Measurements from ENCODE around the gene TYROBP. TPM values are rescaled to one million over a fixed set of nuclear protein-coding genes. Genes with fewer than 3 reads are reported as not detected.
A peak's percentile ranks its signal among the peaks of the same experiment; 100 is the strongest.
"Not testable (repeated sequence)": the region's sequence is repeated elsewhere in the genome, so short reads cannot be mapped to it uniquely, and the experiment has no call there.

Gene TYROBP
- total RNA-seq, 4 donors from 2014 or later = 3.0 to 116 (median 45.3) TPM

DNA sequence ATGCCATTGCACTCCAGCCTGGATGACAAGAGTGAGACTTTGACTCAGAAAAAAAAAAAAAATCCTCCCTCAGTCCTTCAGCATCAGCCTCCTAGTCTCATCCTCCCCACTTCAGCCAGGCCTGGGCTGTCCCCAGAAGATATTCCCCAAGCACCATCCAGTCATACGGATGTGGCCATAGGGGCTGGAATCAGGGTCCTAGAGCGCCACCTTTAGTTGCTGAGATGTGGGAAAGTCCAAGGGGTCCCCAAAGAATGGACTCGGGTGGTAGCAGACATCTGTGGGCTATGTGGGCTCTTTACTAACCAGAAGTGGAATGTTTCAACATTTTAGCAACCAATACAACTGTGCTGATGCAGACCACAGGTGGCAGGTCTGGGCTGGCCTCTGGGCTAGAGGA lies 3.1 kb upstream of the TYROBP start:
- no peak overlapping the region for H3K27ac ChIP-seq
- no peaks in the 10 kb centered on the region for H3K27me3 ChIP-seq
- no peak for ATAC-seq
- no peaks in the 10 kb centered on the region for H3K9me3 ChIP-seq
- H3K36me3 ChIP-seq = no peaks in the 10 kb centered on the region
- 17 to 80% methylated on average over 1 of the region's 3 CpGs for WGBS, 2 donors (ENCODE audit: low coverage in 1 of 2)
- H3K4me3 ChIP-seq = no peak overlapping the region
- H3K4me1 ChIP-seq = peaks cover 0 to 20% (median 6%) of the 10 kb centered on the region in 3 donors
- TF ChIP-seq CTCF (IDR thresholded peaks at IDR 0.05) = no peak
- TF ChIP-seq EP300 (IDR thresholded peaks at IDR 0.05) = no peak
- no peak for TF ChIP-seq POLR2A (IDR thresholded peaks at IDR 0.05)
- TF ChIP-seq POLR2AphosphoS5 (IDR thresholded peaks at IDR 0.05) = no peak

DNA sequence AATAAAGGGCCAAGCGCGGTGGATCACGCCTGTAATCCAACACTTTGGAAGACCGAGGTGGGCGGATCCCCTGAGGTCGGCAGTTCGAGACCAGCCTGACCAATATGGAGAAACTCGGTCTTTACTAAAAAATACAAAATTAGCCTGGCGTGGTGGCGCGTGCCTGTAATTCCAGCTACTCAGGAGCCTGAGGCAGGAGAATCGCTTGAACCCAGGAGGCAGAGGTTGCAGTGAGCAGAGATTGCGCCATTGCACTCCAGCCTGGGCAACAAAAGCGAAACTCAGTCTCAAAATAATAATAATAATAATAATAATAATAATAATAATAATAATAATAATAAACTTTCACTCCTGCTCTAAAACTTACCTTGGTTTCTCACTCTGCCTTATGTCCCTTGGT lies 2.3 kb upstream of the TYROBP start:
- H3K4me1 ChIP-seq = peaks cover 0 to 27% (median 6%) of the 10 kb centered on the region in 3 donors
- peak overlapping the region in 1 of 4 donors; percentile 58 for H3K27ac ChIP-seq
- H3K27me3 ChIP-seq, ATAC-seq, H3K4me3 ChIP-seq, H3K9me3 ChIP-seq, H3K36me3 ChIP-seq: not testable (repeated sequence)
- WGBS, 2 donors (ENCODE audit: low coverage in 1 of 2) = 89 to 94% methylated on average over 6 to 14 of the region's 14 CpGs

- 20% methylated on average over 2 of the region's 6 CpGs; no CpG with 5 or more reads in 1 of the 2 donors for WGBS, 2 donors (ENCODE audit: low coverage in 1 of 2)
- H3K27ac ChIP-seq = peak overlapping the region in 3 of 4 donors; percentile 31 to 58 (median 36)
- no peak for TF ChIP-seq CTCF (IDR thresholded peaks at IDR 0.05)
- no peak for TF ChIP-seq EP300 (IDR thresholded peaks at IDR 0.05)
- no peak for TF ChIP-seq POLR2A (IDR thresholded peaks at IDR 0.05)
- TF ChIP-seq POLR2AphosphoS5 (IDR thresholded peaks at IDR 0.05) = no peak
These were observed 1.6 kb upstream of the TYROBP start for GRCh38 chr19:35909684-35910035.

GRCh38 chr19:35908973-35909683 lies 1.0 kb upstream of the TYROBP start:
- WGBS, 2 donors (ENCODE audit: low coverage in 1 of 2) = 72 to 89% methylated on average over 3 to 9 of the region's 10 CpGs
- H3K36me3 ChIP-seq = no peaks in the 10 kb centered on the region
- peak overlapping the region in 3 of 4 donors; percentile 47 to 97 (median 93) for H3K27ac ChIP-seq
- TF ChIP-seq POLR2AphosphoS5 (IDR thresholded peaks at IDR 0.05) (no peak), CTCF (IDR thresholded peaks at IDR 0.05) (no peak), POLR2A (IDR thresholded peaks at IDR 0.05) (no peak), EP300 (IDR thresholded peaks at IDR 0.05) (no peak)
- H3K4me1 ChIP-seq = peaks cover 0 to 27% (median 6%) of the 10 kb centered on the region in 3 donors
- H3K27me3 ChIP-seq = no peaks in the 10 kb centered on the region
- H3K9me3 ChIP-seq = no peaks in the 10 kb centered on the region
- H3K4me3 ChIP-seq = no peak overlapping the region
- peak; percentile 75 for ATAC-seq

More at GRCh38 chr19:35909684-35910035, 1.6 kb upstream of the TYROBP start:
- no peak overlapping the region for H3K4me3 ChIP-seq
- ATAC-seq = no peak
- peaks cover 0 to 27% (median 6%) of the 10 kb centered on the region in 3 donors for H3K4me1 ChIP-seq
- no peaks in the 10 kb centered on the region for H3K9me3 ChIP-seq
- H3K36me3 ChIP-seq = no peaks in the 10 kb centered on the region
- H3K27me3 ChIP-seq = no peaks in the 10 kb centered on the region

DNA sequence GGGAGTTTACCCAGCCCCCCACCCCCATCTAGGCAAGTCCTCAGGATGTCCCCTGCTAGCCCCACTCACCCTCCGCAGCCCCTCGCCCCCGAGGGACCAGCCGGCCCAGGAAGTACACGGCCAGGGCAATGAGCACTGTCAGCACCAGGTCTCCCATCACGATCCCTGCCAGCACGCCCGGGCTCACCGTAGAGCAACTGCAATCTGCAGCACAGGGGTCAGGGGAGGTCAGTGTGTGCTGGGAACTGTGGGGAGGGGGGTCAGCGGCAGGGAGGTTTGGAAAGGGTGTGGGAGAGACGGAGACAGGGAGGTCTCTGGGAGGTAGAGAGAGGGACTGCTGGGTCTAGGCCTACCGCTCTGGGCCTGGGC lies 734 bp downstream of the TYROBP start:
- Histone ChIP-seq H3K27me3 (no peaks in the 10 kb centered on the region), H3K4me3 (peak overlapping the region in 1 of 2 donors; percentile 37), H3K36me3 (no peaks in the 10 kb centered on the region), H3K4me1 (peaks cover 0 to 31% (median 6%) of the 10 kb centered on the region in 3 donors), H3K9me3 (no peaks in the 10 kb centered on the region), H3K27ac (peak overlapping the region in 3 of 4 donors; percentile 70 to 97 (median 93))
- TF ChIP-seq POLR2A (IDR thresholded peaks at IDR 0.05) = no peak
- no peak for TF ChIP-seq EP300 (IDR thresholded peaks at IDR 0.05)
- no peak for TF ChIP-seq POLR2AphosphoS5 (IDR thresholded peaks at IDR 0.05)
- no CpG with 5 or more reads among the region's 12 CpGs for WGBS, 2 donors (ENCODE audit: low coverage in 1 of 2)
- ATAC-seq = no peak

- Histone ChIP-seq H3K4me3 (no peak overlapping the region), H3K27ac (peak overlapping the region in 3 of 4 donors; percentile 56 to 97 (median 93))
- ATAC-seq = no peak
These were observed 2.8 kb downstream of the TYROBP start for GRCh38 chr19:35905178-35905727.

More at GRCh38 chr19:35905178-35905727, 2.8 kb downstream of the TYROBP start:
- H3K4me1 ChIP-seq = peaks cover 0 to 44% (median 15%) of the 10 kb centered on the region in 3 donors
- WGBS, 2 donors (ENCODE audit: low coverage in 1 of 2) = 44 to 61% methylated on average over 3 to 5 of the region's 6 CpGs
- TF ChIP-seq EP300 (IDR thresholded peaks at IDR 0.05) (no peak), POLR2A (IDR thresholded peaks at IDR 0.05) (no peak), POLR2AphosphoS5 (IDR thresholded peaks at IDR 0.05) (no peak), CTCF (IDR thresholded peaks at IDR 0.05) (no peak)
- H3K36me3 ChIP-seq = no peaks in the 10 kb centered on the region
- H3K27me3 ChIP-seq = no peaks in the 10 kb centered on the region
- no peaks in the 10 kb centered on the region for H3K9me3 ChIP-seq
